ENCODE data around the gene CPT1B. TPM values are rescaled to one million over a fixed set of nuclear protein-coding genes. Genes with fewer than 3 reads are reported as not detected.
"Not testable (repeated sequence)": the region's sequence is repeated elsewhere in the genome, so short reads cannot be mapped to it uniquely, and the experiment has no call there.

Gene CPT1B
- total and polyA plus RNA-seq, 2 donors (not counting 1 experiment from before 2014, with no cell fraction given), result 0.82 to 4.8 TPM

DNA sequence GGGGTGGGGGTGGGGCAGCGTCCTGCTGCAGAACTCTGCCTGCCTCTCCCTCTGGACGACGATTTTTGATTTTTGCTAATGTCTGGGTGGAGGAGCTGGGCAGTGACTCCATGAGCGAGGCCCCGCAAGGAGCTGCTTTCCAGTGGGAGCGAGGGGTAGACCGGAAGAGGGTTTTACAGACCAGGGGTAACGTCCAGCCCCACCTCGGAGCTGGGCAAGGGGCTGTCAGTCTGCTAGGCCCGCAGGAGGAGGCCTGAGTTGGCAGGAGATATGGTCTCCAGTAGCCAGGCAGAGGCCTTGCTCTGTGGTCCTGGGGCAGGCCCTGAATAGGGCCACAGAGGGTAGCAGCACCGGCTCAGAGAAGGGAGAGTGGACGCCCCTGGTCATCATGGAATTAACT, 31.4 kb upstream of the CPT1B start:
- H3K27me3 ChIP-seq (ENCODE audit: control insufficient read depth, insufficient read depth, low read length), result no peaks in the 10 kb centered on the region

DNA sequence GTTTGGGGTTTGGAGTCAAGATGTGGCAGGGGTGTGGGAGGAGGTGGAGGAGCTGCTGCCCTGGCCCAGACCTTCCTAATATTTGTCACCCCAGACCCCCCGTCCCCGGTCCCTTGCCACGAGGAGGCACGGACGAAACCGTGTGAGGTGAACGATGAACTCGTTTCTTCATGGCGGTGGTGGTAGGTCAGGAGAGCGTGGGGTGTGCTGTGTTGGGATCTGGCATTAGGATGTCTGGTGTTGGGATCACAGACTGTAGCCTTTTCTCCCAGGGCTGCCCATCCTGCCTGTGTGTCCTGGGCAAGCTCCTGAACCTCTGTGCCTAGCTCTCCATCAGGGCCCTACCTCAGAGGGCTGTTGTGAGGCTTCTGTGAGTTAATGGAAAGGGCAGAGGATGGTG, 30.8 kb upstream of the CPT1B start:
- no peak overlapping the region for H3K4me2 ChIP-seq (ENCODE audit: extremely low read depth, insufficient read depth, low read length)
- no peaks in the 10 kb centered on the region for H3K36me3 ChIP-seq (ENCODE audit: control insufficient read depth, insufficient read depth, low read length)
- no peaks in the 10 kb centered on the region for H3K4me1 ChIP-seq (ENCODE audit: control insufficient read depth, extremely low read depth, insufficient read depth, low read length)
- H3K9me3 ChIP-seq (ENCODE audit: control insufficient read depth, insufficient read depth, low read depth, low read length), result no peaks in the 10 kb centered on the region
- TF ChIP-seq EZH2 (IDR thresholded peaks at IDR 0.05; ENCODE audit: low read length, missing control alignments), result no peak
- TF ChIP-seq, protein P1, sequence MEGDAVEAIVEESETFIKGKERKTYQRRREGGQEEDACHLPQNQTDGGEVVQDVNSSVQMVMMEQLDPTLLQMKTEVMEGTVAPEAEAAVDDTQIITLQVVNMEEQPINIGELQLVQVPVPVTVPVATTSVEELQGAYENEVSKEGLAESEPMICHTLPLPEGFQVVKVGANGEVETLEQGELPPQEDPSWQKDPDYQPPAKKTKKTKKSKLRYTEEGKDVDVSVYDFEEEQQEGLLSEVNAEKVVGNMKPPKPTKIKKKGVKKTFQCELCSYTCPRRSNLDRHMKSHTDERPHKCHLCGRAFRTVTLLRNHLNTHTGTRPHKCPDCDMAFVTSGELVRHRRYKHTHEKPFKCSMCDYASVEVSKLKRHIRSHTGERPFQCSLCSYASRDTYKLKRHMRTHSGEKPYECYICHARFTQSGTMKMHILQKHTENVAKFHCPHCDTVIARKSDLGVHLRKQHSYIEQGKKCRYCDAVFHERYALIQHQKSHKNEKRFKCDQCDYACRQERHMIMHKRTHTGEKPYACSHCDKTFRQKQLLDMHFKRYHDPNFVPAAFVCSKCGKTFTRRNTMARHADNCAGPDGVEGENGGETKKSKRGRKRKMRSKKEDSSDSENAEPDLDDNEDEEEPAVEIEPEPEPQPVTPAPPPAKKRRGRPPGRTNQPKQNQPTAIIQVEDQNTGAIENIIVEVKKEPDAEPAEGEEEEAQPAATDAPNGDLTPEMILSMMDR (conservative IDR thresholded peaks at IDR 0.05 in 1 of 2, IDR thresholded peaks at IDR 0.05 in 1 of 2; ENCODE audit: low read depth in 1 of 2, low read length in 2 of 2), result no peak
- no peaks in the 10 kb centered on the region for H4K20me1 ChIP-seq (ENCODE audit: control insufficient read depth, extremely low read depth, insufficient read depth, low read length)
- no peak overlapping the region for H2AFZ ChIP-seq (ENCODE audit: low read length)
- no peak overlapping the region for H3K9ac ChIP-seq (ENCODE audit: insufficient read depth, low read length)
- H3K79me2 ChIP-seq (ENCODE audit: control insufficient read depth, insufficient read depth, low read length), result no peaks in the 10 kb centered on the region
- no peak overlapping the region for H3K27ac ChIP-seq (ENCODE audit: insufficient read depth, low read length)
- peaks cover 3% of the 10 kb centered on the region for H3K27me3 ChIP-seq (ENCODE audit: control insufficient read depth, insufficient read depth, low read length)
- no peak overlapping the region for H3K4me3 ChIP-seq (replicated peaks in 1 of 4; ENCODE audit: control extremely low read depth in 1 of 4, insufficient read depth in 1 of 4, low read depth in 3 of 4, low read length in 4 of 4)
- DNase-seq (ENCODE audit: low read depth in 2 of 2), result no peak

More for the DNA sequence above, 31.4 kb upstream of the CPT1B start:
- no peaks in the 10 kb centered on the region for H3K4me1 ChIP-seq (ENCODE audit: control insufficient read depth, extremely low read depth, insufficient read depth, low read length)
- TF ChIP-seq, protein P1 (conservative IDR thresholded peaks at IDR 0.05 in 1 of 2, IDR thresholded peaks at IDR 0.05 in 1 of 2; ENCODE audit: low read depth in 1 of 2, low read length in 2 of 2), result no peak
- TF ChIP-seq EZH2 (IDR thresholded peaks at IDR 0.05; ENCODE audit: low read length, missing control alignments), result no peak
- no peak overlapping the region for H3K4me2 ChIP-seq (ENCODE audit: extremely low read depth, insufficient read depth, low read length)
- no peaks in the 10 kb centered on the region for H3K79me2 ChIP-seq (ENCODE audit: control insufficient read depth, insufficient read depth, low read length)
- no peak for DNase-seq (ENCODE audit: low read depth in 2 of 2)
- no peaks in the 10 kb centered on the region for H3K9me3 ChIP-seq (ENCODE audit: control insufficient read depth, insufficient read depth, low read depth, low read length)
- no peak overlapping the region for H3K9ac ChIP-seq (ENCODE audit: insufficient read depth, low read length)
- no peaks in the 10 kb centered on the region for H3K36me3 ChIP-seq (ENCODE audit: control insufficient read depth, insufficient read depth, low read length)
- no peak overlapping the region for H2AFZ ChIP-seq (ENCODE audit: low read length)
- H3K27ac ChIP-seq (ENCODE audit: insufficient read depth, low read length), result no peak overlapping the region
- H3K4me3 ChIP-seq (replicated peaks in 1 of 4; ENCODE audit: control extremely low read depth in 1 of 4, insufficient read depth in 1 of 4, low read depth in 3 of 4, low read length in 4 of 4), result no peak overlapping the region
- H4K20me1 ChIP-seq (ENCODE audit: control insufficient read depth, extremely low read depth, insufficient read depth, low read length), result no peaks in the 10 kb centered on the region

DNA sequence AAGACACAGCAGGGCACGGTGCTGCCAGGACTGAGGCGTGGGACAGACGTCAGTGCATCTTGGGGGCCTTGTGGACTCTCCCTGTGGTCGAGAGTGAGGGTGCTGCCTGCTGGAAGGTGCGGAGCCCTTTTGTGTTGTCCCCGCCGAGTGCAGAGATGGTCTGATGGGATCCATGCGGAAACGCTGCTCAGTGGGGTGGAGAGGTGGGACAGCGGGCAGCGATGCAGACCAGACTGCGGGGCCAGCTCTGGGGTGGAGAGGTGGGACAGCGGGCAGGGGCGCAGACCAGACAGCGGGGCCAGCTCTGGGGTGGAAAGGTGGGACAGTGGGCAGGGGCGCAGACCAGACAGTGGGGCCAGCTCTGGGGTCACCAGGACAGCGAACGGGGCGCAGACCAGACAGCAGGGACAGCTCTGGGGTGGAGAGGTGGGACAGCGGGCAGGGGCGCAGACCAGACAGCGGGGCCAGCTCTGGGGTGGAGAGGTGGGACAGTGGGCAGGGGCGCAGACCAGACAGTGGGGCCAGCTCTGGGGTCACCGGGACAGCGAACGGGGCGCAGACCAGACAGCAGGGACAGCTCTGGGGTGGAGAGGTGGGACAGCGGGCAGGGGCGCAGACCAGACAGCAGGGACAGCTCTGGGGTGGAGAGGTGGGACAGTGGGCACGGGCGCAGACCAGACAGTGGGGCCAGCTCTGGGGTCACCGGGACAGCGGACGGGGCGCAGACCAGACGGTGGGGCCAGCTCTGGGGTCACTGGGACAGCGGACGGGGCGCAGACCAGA, 30.0 kb upstream of the CPT1B start:
- H3K79me2 ChIP-seq (ENCODE audit: control insufficient read depth, insufficient read depth, low read length); H3K36me3 ChIP-seq (ENCODE audit: control insufficient read depth, insufficient read depth, low read length); H3K27me3 ChIP-seq (ENCODE audit: control insufficient read depth, insufficient read depth, low read length); H3K4me2 ChIP-seq (ENCODE audit: extremely low read depth, insufficient read depth, low read length); H2AFZ ChIP-seq (ENCODE audit: low read length); H3K9me3 ChIP-seq (ENCODE audit: control insufficient read depth, insufficient read depth, low read depth, low read length); H4K20me1 ChIP-seq (ENCODE audit: control insufficient read depth, extremely low read depth, insufficient read depth, low read length); H3K27ac ChIP-seq (ENCODE audit: insufficient read depth, low read length); DNase-seq (ENCODE audit: low read depth in 2 of 2); H3K9ac ChIP-seq (ENCODE audit: insufficient read depth, low read length); H3K4me1 ChIP-seq (ENCODE audit: control insufficient read depth, extremely low read depth, insufficient read depth, low read length); H3K4me3 ChIP-seq (replicated peaks in 1 of 4; ENCODE audit: control extremely low read depth in 1 of 4, insufficient read depth in 1 of 4, low read depth in 3 of 4, low read length in 4 of 4): not testable (repeated sequence)
